Measurements from ENCODE around the gene ULBP2. TPM values are rescaled to one million over a fixed set of nuclear protein-coding genes. Genes with fewer than 3 reads are reported as not detected.
"Not testable (repeated sequence)": the region's sequence is repeated elsewhere in the genome, so short reads cannot be mapped to it uniquely, and the experiment has no call there.

Gene ULBP2
- total and polyA plus RNA-seq, 12 donors = 0.16 to 1.8 (median 0.49) TPM; not detected in 2

GRCh38 chr6:149942461-149942829, 631 bp downstream of the ULBP2 start:
- intact Hi-C loops (cut with DNase I) = no loop called here
- peak in 1 of 7 donors; percentile 48 for DNase-seq
- Histone ChIP-seq H3K9me3 (replicated peaks in 1 of 3) (no peaks in the 10 kb centered on the region), H3K36me3 (replicated peaks in 1 of 2) (no peaks in the 10 kb centered on the region), H3K27ac (no peak overlapping the region), H3K4me1 (replicated peaks in 1 of 2) (peaks cover 7 to 27% of the 10 kb centered on the region in 2 donors), H3K27me3 (peaks cover 35% of the 10 kb centered on the region), H3K4me3 (peak overlapping the region in 2 of 4 donors; percentile 16 to 58)
- TF ChIP-seq POLR2A (IDR thresholded peaks at IDR 0.05) = no peak
- TF ChIP-seq CTCF (IDR thresholded peaks at IDR 0.05) = no peak
- WGBS, 4 donors = 23 to 32% (median 27%) methylated on average over 10 to 13 of the region's 13 CpGs

- H3K9me3 ChIP-seq (replicated peaks in 1 of 3); intact Hi-C loops (cut with DNase I); H3K27ac ChIP-seq; H3K36me3 ChIP-seq (replicated peaks in 1 of 2); H3K4me3 ChIP-seq: not testable (repeated sequence)
- Histone ChIP-seq H3K27me3 (peaks cover 34% of the 10 kb centered on the region), H3K4me1 (replicated peaks in 1 of 2) (peaks cover 7 to 24% of the 10 kb centered on the region in 2 donors)
- DNase-seq = peak in 1 of 7 donors; percentile 40
- WGBS, 4 donors = 73 to 77% (median 76%) methylated on average over 3 to 5 of the region's 5 CpGs
Measured at GRCh38 chr6:149943321-149943720, 1.5 kb downstream of the ULBP2 start.

GRCh38 chr6:149945276-149945675, 3.5 kb downstream of the ULBP2 start:
- intact Hi-C loops (cut with DNase I); H3K36me3 ChIP-seq (replicated peaks in 1 of 2): not testable (repeated sequence)
- peaks cover 17% of the 10 kb centered on the region for H3K27me3 ChIP-seq

DNA sequence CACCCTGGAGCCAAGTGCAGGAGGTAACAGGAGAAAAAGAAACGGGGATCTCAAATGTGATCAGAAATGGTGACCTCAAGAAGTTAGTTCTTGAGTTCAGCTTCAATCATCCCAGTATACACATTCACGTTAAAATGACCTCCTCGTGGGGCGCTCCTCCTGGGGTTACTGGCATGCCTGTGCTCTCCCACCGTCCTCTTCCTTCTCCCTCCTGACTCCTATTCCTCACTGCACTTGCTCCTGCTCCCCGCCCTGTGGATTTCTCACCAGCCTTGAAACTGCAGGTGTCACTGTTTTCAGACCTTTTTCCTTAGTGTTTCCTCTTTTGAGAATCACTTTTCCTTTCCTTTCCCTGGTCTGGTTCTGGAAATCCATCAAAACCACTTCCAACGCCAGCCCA, 4.8 kb downstream of the ULBP2 start:
- H3K4me3 ChIP-seq; H3K9me3 ChIP-seq (replicated peaks in 1 of 3); H3K27ac ChIP-seq; H3K36me3 ChIP-seq (replicated peaks in 1 of 2); intact Hi-C loops (cut with DNase I); DNase-seq; H3K4me1 ChIP-seq (replicated peaks in 1 of 2): not testable (repeated sequence)
- peaks cover 14% of the 10 kb centered on the region for H3K27me3 ChIP-seq
- 53 to 69% (median 64%) methylated on average over 7 of the region's 7 CpGs for WGBS, 4 donors

More at GRCh38 chr6:149945276-149945675, 3.5 kb downstream of the ULBP2 start:
- H3K4me1 ChIP-seq (replicated peaks in 1 of 2) = peaks cover 7 to 15% of the 10 kb centered on the region in 2 donors
- not testable (repeated sequence) for H3K4me3 ChIP-seq; H3K27ac ChIP-seq; H3K9me3 ChIP-seq (replicated peaks in 1 of 3); DNase-seq
- WGBS, 4 donors = 67 to 92% (median 71%) methylated on average over 3 to 5 of the region's 6 CpGs

DNA sequence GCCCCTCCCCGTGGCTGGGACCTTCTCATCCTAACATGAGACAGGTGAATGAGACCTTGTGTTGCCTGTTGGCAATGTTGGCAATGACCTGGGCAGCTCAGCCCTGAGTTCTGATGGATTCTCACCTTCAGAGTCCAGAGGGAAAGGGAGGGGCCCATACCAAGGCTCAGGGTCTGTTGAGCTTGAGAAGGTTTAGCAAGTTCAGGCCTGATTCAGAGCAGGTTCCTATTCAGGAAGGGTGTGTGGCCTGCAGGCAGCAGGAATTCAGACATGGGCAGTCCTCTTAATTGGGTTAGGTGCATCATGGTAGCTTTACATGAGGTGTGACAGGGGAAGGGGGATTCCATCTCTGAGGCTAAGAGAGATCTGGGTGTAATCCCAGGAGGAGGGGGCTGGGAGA, 5.7 kb downstream of the ULBP2 start:
- H3K4me1 ChIP-seq (replicated peaks in 1 of 2); H3K9me3 ChIP-seq (replicated peaks in 1 of 3); H3K4me3 ChIP-seq; H3K27ac ChIP-seq; H3K36me3 ChIP-seq (replicated peaks in 1 of 2); DNase-seq; intact Hi-C loops (cut with DNase I): not testable (repeated sequence)
- H3K27me3 ChIP-seq = peaks cover 23% of the 10 kb centered on the region
- no CpG with 5 or more reads among the region's 1 CpG for WGBS, 4 donors

GRCh38 chr6:149948011-149948410, 6.2 kb downstream of the ULBP2 start:
- intact Hi-C loops (cut with DNase I) = no loop called here
- Histone ChIP-seq H3K36me3 (replicated peaks in 1 of 2) (no peaks in the 10 kb centered on the region), H3K4me3 (no peak overlapping the region), H3K4me1 (replicated peaks in 1 of 2) (no peaks in the 10 kb centered on the region), H3K27ac (no peak overlapping the region), H3K27me3 (peaks cover 27% of the 10 kb centered on the region), H3K9me3 (replicated peaks in 1 of 3) (no peaks in the 10 kb centered on the region)
- DNase-seq = no peak
- WGBS, 4 donors = 70 to 100% (median 89%) methylated on average over 1 of the region's 1 CpG
- no peak for TF ChIP-seq POLR2A (IDR thresholded peaks at IDR 0.05)
- no peak for TF ChIP-seq CTCF (IDR thresholded peaks at IDR 0.05)
